Pancreas (tissue), 10 donors: ENCODE measurements around the gene AP1G2. TPM values are rescaled to one million over a fixed set of nuclear protein-coding genes. Genes with fewer than 3 reads are reported as not detected.

ENCODE experiments used
- ATAC-seq, 4 donors: fragments of 200-7000 bp; cut with Tn5 transposase; one replicate each; pipeline versions ENCODE4 v1.8.0 to v1.9.1; 2020; ENCODE audit warnings: mild to moderate bottlenecking in 4 of 4, moderate library complexity in 4 of 4
- DNase-seq, 6 donors: peaks; one replicate each; pipeline ENCODE4 v3.0.0-alpha.2; 2020
- FAIRE-seq: peaks from 2 replicates; lab custom pipeline; 2012; peaks lifted over from hg19 to GRCh38; lab: Jason Lieb, UNC
- H3K27ac ChIP-seq, 4 donors: fragments of 200-600 bp; sonication (generic); 1 replicate in 3 of 4; 2 replicates in 1 of 4; pipeline versions ENCODE4 v1.5.0 to v1.8.0; 2020
- H3K27me3 ChIP-seq, 4 donors: fragments of 200-600 bp; one replicate each; pipeline ENCODE4 v1.8.0; 2021
- H3K36me3 ChIP-seq, 3 donors: fragments of 200-600 bp; sonication (generic) in 1 of 3; one replicate each; pipeline versions ENCODE4 v1.5.0 to v1.8.0; 2020 to 2021
- H3K4me1 ChIP-seq, 3 donors: fragments of 200-600 bp; one replicate each; pipeline ENCODE4 v1.8.0; 2021
- H3K4me3 ChIP-seq, 4 donors: fragments of 200-600 bp; sonication (generic) in 2 of 4; one replicate each; pipeline versions ENCODE4 v1.5.0 to v1.8.0; 2020 to 2021
- H3K9me3 ChIP-seq, 4 donors: fragments of 200-600 bp; one replicate each; pipeline ENCODE4 v1.8.0; 2021
- CTCF ChIP-seq, 4 donors: fragments of 200-600 bp; sonication (generic) in 3 of 4; IDR thresholded peaks; one replicate each; pipeline versions ENCODE4 v1.5.0 to v1.8.0; 2021; ENCODE audit warnings: antibody characterized with exemption in 4 of 4
- WGBS, 2 donors: extraction: QIAGEN DNeasy Blood & Tissue Kit; methylation state at CpG; one replicate each; pipeline ENCODE4 v1.1.7; 2013; 5-methylcytosine and 5-hydroxymethylcytosine counted together
- intact Hi-C, 3 donors: fragments of 100-400 bp; cut with DNase I; formaldehyde crosslinking; loops; one replicate each; pipeline versions ENCODE4 v1.11.1 to v1.14.2; 2022
- polyA plus RNA-seq, 2 donors: library from polyadenylated mRNA; stranded (reverse); fragments of 200-250 nt; gene quantifications; one replicate each; pipeline ENCODE4 v1.2.3, GENCODE V29; 2013
- total RNA-seq, 6 donors: library from RNA; stranded (reverse); fragmentation: NEBNext Ultra II Directional in 4 of 6; extraction: Animal tissue kit (Norgen Biotek cat#: 25700) in 4 of 6; gene quantifications; one replicate each; pipeline versions ENCODE4 v1.2.1 to v1.2.4, GENCODE V29; 2021 to 2023
- donor health status: healthy with polysubstance abuse.
- donor health status: DM: no; HTN: no; CAD: no; lungs with moderate emphysema.
- donor health status: DM: no; HTN: no; CAD: no.
- donor health status: control.
- donor health status: control.
- donor health status: Bipolar disorder and iron deficiency.
- donor health status: DM: yes; HTN: yes; CAD: no.
- donor health status: DM: no; HTN: no; CAD: no.
- donor health status: DM: no; HTN: no; CAD: no.
- donor health status: DM: yes; HTN: yes; CAD: no.

The AP1G2 gene
- total and polyA plus RNA-seq, 8 donors = 57.4 to 392 (median 85.3) TPM

GRCh38 chr14:23569443-23570151, 2.0 kb upstream of the AP1G2 start:
- DNase-seq = no peak
- peaks cover 0 to 14% (median 6%) of the 10 kb centered on the region in 3 donors for H3K4me1 ChIP-seq
- H3K4me3 ChIP-seq = no peak overlapping the region
- peak in 1 of 4 donors; percentile 4 for ATAC-seq
- no peaks in the 10 kb centered on the region for H3K27me3 ChIP-seq
- no peak for TF ChIP-seq CTCF (IDR thresholded peaks at IDR 0.05)
- 62 to 71% methylated on average over 7 of the region's 7 CpGs for WGBS, 2 donors
- H3K36me3 ChIP-seq = peaks cover 0 to 6% (median 0%) of the 10 kb centered on the region in 3 donors
- intact Hi-C loops = no loop called here
- no peak for FAIRE-seq
- H3K27ac ChIP-seq = no peak overlapping the region
- H3K9me3 ChIP-seq = no peaks in the 10 kb centered on the region

- intact Hi-C loops = no loop called here
- DNase-seq = no peak
- Histone ChIP-seq H3K9me3 (no peaks in the 10 kb centered on the region), H3K27ac (no peak overlapping the region), H3K27me3 (no peaks in the 10 kb centered on the region), H3K36me3 (peaks cover 0 to 6% (median 0%) of the 10 kb centered on the region in 3 donors), H3K4me3 (no peak overlapping the region), H3K4me1 (peaks cover 0 to 14% (median 6%) of the 10 kb centered on the region in 3 donors)
- 60 to 65% methylated on average over 6 of the region's 6 CpGs for WGBS, 2 donors
- no peak for FAIRE-seq
- no peak for TF ChIP-seq CTCF (IDR thresholded peaks at IDR 0.05)
- no peak for ATAC-seq
Measured at GRCh38 chr14:23568600-23569331, 1.2 kb upstream of the AP1G2 start.

- DNase-seq (no peak), ATAC-seq (no peak), FAIRE-seq (no peak)
- intact Hi-C loops = no loop called here
- H3K4me1 ChIP-seq = peaks cover 0 to 14% (median 6%) of the 10 kb centered on the region in 3 donors
- H3K4me3 ChIP-seq = peak overlapping the region in 3 of 4 donors; percentile 29 to 78 (median 58)
- WGBS, 2 donors = 73% methylated on average over 2 of the region's 2 CpGs
- no peaks in the 10 kb centered on the region for H3K27me3 ChIP-seq
- peaks cover 0 to 6% (median 0%) of the 10 kb centered on the region in 3 donors for H3K36me3 ChIP-seq
- TF ChIP-seq CTCF (IDR thresholded peaks at IDR 0.05) = no peak
- no peaks in the 10 kb centered on the region for H3K9me3 ChIP-seq
- H3K27ac ChIP-seq = peak overlapping the region; percentile 35 to 86 (median 70)
Measured at GRCh38 chr14:23568021-23568599, 519 bp upstream of the AP1G2 start.

- H3K36me3 ChIP-seq = peaks cover 0 to 14% (median 0%) of the 10 kb centered on the region in 3 donors
- peak overlapping the region; percentile 35 to 86 (median 70) for H3K27ac ChIP-seq
- TF ChIP-seq CTCF (IDR thresholded peaks at IDR 0.05) = no peak
- no peaks in the 10 kb centered on the region for H3K9me3 ChIP-seq
- peak overlapping the region; percentile 29 to 78 (median 54) for H3K4me3 ChIP-seq
- intact Hi-C loops = no loop called here
- 13 to 16% methylated on average over 5 of the region's 5 CpGs for WGBS, 2 donors
- peak in 4 of 6 donors; percentile 70 to 91 (median 82) for DNase-seq
- H3K4me1 ChIP-seq = peaks cover 0 to 14% (median 6%) of the 10 kb centered on the region in 3 donors
- no peak for FAIRE-seq
- no peaks in the 10 kb centered on the region for H3K27me3 ChIP-seq
- peak; percentile 42 to 65 (median 60) for ATAC-seq
Measured at GRCh38 chr14:23566778-23567185, 809 bp downstream of the AP1G2 start.
